Measurements from ENCODE around the gene DCAF5.
A peak's percentile ranks its signal among the peaks of the same experiment; 100 is the strongest.
"Not testable (repeated sequence)": the region's sequence is repeated elsewhere in the genome, so short reads cannot be mapped to it uniquely, and the experiment has no call there.

The DCAF5 gene

GRCh38 chr14:69065934-69066333, 87.0 kb downstream of the DCAF5 start:
- not testable (repeated sequence) for DNase-seq

- DNase-seq, result no peak
Measured at GRCh38 chr14:69064596-69064995, 88.3 kb downstream of the DCAF5 start.

GRCh38 chr14:69059658-69060623, 93.0 kb downstream of the DCAF5 start:
- no peak for DNase-seq

GRCh38 chr14:69055999-69056788, 96.7 kb downstream of the DCAF5 start:
- no peak for DNase-seq

GRCh38 chr14:69055125-69055524, 97.8 kb downstream of the DCAF5 start:
- no peak for DNase-seq

GRCh38 chr14:69054030-69054429, 98.9 kb downstream of the DCAF5 start:
- DNase-seq, result no peak

GRCh38 chr14:69052181-69052601, 100.7 kb downstream of the DCAF5 start:
- DNase-seq, result no peak

GRCh38 chr14:69050240-69051184, 102.4 kb downstream of the DCAF5 start:
- DNase-seq, result no peak

- no peak for DNase-seq
Measured at GRCh38 chr14:69049675-69050074, 103.2 kb downstream of the DCAF5 start.

- peak; percentile 78 for DNase-seq
Measured at GRCh38 chr14:69048456-69048855, 104.5 kb downstream of the DCAF5 start.

- no peak for DNase-seq
Measured at GRCh38 chr14:69047255-69047654, 105.7 kb downstream of the DCAF5 start.

GRCh38 chr14:69046476-69046860, 106.5 kb downstream of the DCAF5 start:
- DNase-seq, result no peak

- DNase-seq, result no peak
Measured at GRCh38 chr14:69045857-69046475, 107.0 kb downstream of the DCAF5 start.

- DNase-seq, result no peak
Measured at GRCh38 chr14:69044965-69045555, 107.9 kb downstream of the DCAF5 start.

GRCh38 chr14:69044296-69044695, 108.6 kb downstream of the DCAF5 start:
- no peak for DNase-seq

- DNase-seq, result no peak
Measured at GRCh38 chr14:69043596-69044260, 109.2 kb downstream of the DCAF5 start.

GRCh38 chr14:69042787-69043444, 110.0 kb downstream of the DCAF5 start:
- no peak for DNase-seq

- DNase-seq, result no peak
Measured at GRCh38 chr14:69042299-69042698, 110.6 kb downstream of the DCAF5 start.

- DNase-seq, result no peak
Measured at GRCh38 chr14:69041783-69042182, 111.1 kb downstream of the DCAF5 start.

GRCh38 chr14:69040353-69040752, 112.6 kb downstream of the DCAF5 start:
- no peak for DNase-seq

GRCh38 chr14:69039288-69039628, 113.7 kb downstream of the DCAF5 start:
- DNase-seq, result no peak

All from hematopoietic multipotent progenitor cell treated with erythropoietin and hydrocortisone succinate and interleukin-3 and kit ligand, for 8 days (in vitro differentiated cells).